ENCODE data around the gene ITGA3. TPM values are rescaled to one million over a fixed set of nuclear protein-coding genes. Genes with fewer than 3 reads are reported as not detected.

Gene ITGA3
- total RNA-seq, 1 donor from 2014 or later = 6.5 TPM

- intact Hi-C loops (cut with micrococcal nuclease) = no loop called here
Measured at GRCh38 chr17:50066995-50067394, 11.1 kb downstream of the ITGA3 start.

DNA sequence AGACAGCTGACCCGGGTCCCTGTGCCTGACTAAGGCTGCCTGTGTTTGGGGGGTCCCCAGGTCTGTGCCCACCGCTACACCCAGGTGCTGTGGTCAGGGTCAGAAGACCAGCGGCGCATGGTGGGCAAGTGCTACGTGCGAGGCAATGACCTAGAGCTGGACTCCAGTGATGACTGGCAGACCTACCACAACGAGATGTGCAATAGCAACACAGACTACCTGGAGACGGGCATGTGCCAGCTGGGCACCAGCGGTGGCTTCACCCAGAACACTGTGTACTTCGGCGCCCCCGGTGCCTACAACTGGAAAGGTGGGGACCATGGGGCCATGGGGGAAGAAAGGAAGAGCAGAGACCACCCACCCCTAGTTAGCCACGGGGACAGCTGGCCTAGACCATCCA lies 12.1 kb downstream of the ITGA3 start:
- intact Hi-C loops (cut with micrococcal nuclease) = no loop called here

DNA sequence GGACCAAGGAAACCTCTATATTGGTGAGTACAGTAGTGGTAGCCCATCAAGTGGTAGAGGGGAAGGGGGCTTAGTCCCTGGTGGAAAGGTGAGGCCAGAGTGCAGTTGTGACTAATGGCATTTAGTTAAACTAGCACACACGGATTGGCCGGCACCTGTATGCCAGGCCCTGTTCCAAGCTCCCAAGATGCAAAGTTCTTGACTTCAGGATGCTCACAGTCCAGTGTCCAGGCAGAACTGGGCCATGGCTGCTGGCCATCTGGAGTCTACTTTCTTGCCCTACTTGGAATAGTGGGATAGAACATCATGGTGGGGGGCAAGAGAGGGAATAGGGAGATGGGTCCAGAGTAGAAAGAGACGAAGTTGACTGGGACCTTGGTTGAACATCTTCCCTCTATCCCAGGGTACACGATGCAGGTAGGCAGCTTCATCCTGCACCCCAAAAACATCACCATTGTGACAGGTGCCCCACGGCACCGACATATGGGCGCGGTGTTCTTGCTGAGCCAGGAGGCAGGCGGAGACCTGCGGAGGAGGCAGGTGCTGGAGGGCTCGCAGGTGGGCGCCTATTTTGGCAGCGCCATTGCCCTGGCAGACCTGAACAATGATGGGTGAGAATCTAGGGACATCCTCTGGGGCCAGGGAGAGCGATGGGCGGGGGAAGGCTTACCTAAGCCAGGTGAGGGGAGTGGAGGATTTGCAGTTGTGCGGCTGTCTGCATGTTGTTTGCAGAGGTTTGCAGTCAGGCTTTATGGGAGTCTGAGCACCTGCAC lies 15.2 kb downstream of the ITGA3 start:
- intact Hi-C loops (cut with micrococcal nuclease) = no loop called here

DNA sequence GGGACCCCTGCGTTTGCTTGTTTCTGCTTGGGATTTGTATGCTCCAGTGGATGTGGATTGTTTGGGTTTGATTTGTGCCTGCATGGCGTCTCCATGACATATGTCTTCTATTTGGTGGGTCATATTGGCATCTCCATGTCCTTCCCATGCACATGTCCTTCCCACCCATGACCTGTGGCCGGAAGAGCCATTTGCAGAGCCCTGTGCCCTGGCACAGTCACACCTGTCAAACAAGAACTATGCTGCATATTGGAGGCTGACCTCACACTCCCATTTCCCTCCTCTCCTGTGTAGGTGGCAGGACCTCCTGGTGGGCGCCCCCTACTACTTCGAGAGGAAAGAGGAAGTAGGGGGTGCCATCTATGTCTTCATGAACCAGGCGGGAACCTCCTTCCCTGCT lies 15.8 kb downstream of the ITGA3 start:
- intact Hi-C loops (cut with micrococcal nuclease) = no loop called here

- intact Hi-C loops (cut with micrococcal nuclease) = no loop called here
Measured at GRCh38 chr17:50072130-50072529, 16.2 kb downstream of the ITGA3 start.

GRCh38 chr17:50072925-50073324 lies 17.0 kb downstream of the ITGA3 start:
- intact Hi-C loops (cut with micrococcal nuclease) = no loop called here

GRCh38 chr17:50074227-50074626 lies 18.3 kb downstream of the ITGA3 start:
- intact Hi-C loops (cut with micrococcal nuclease) = no loop called here

GRCh38 chr17:50075446-50076032 lies 19.6 kb downstream of the ITGA3 start:
- intact Hi-C loops (cut with micrococcal nuclease) = no loop called here

DNA sequence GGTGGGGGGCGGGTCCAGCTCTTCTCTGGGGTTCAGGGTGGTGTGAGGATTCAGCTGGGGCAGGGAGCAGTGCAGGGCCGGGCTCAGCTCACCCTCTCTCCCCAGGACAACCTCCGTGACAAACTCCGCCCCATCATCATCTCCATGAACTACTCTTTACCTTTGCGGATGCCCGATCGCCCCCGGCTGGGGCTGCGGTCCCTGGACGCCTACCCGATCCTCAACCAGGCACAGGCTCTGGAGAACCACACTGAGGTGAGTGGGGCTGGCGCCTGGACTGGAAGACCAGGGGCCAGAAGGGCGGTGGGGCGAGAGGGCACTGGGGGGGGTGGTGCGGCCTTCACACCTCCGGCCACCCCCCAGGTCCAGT lies 20.3 kb downstream of the ITGA3 start:
- intact Hi-C loops (cut with micrococcal nuclease) = no loop called here

DNA sequence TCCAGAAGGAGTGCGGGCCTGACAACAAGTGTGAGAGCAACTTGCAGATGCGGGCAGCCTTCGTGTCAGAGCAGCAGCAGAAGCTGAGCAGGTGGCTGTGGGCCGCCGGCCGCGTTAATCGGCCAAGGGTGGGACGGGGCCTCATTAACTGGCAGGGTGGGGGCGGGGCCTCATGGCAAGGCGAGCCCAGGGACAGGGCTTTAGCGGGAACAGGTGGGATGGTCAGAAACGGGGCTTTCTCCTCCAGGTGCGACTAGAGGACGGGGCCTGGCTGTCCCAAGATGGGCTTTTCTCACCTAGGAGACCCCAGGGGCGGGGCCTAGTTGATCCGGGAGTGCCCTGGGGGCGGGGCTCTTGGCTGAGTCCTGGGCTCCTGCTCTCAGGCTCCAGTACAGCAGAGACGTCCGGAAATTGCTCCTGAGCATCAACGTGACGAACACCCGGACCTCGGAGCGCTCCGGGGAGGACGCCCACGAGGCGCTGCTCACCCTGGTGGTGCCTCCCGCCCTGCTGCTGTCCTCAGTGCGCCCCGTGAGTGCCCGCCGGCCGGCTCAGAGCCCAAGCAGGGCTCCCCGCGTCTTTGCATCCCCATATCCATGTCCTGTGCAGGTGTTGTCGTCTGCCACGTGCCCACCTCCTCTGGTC lies 20.8 kb downstream of the ITGA3 start:
- intact Hi-C loops (cut with micrococcal nuclease) = no loop called here

- intact Hi-C loops (cut with micrococcal nuclease) = no loop called here
Measured at GRCh38 chr17:50078430-50078829, 22.5 kb downstream of the ITGA3 start.

- intact Hi-C loops (cut with micrococcal nuclease) = no loop called here
Measured at GRCh38 chr17:50079334-50080095, 23.6 kb downstream of the ITGA3 start.

DNA sequence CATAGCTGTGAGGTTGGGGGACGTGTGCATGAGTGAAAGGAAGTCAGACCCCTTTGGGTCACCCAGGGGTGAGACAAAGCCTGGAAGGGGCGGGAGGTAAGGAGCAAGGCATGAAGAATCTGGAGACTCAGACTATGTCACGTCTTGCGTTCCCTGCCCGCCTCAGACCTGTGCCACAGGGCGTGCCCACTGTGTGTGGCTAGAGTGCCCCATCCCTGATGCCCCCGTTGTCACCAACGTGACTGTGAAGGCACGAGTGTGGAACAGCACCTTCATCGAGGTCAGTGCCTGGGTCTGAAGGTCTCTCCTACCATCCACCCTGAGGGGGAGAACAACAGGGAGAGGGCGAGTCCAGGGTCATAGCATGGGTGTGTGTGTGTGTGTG lies 24.2 kb downstream of the ITGA3 start:
- intact Hi-C loops (cut with micrococcal nuclease) = no loop called here

DNA sequence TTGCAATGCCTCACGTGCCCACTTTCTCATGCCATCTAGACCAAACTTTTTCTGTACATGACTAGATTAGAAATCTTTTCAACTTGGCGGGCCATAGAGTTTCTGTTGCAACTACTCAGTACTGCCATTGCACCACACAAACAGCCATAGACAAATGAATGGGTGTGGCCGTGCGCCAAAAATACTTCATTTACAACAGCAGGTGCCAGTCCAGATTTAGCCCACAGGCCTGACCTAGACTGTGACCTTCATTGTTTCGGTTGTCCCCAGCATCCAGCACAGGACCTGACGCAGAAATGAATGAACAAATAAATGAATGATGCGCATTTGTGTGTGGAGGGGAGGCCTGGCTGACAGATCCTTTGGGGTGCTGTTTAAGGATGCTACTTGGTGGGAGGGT lies 24.9 kb downstream of the ITGA3 start:
- intact Hi-C loops (cut with micrococcal nuclease) = no loop called here

GRCh38 chr17:50081757-50082156 lies 25.8 kb downstream of the ITGA3 start:
- intact Hi-C loops (cut with micrococcal nuclease) = no loop called here

DNA sequence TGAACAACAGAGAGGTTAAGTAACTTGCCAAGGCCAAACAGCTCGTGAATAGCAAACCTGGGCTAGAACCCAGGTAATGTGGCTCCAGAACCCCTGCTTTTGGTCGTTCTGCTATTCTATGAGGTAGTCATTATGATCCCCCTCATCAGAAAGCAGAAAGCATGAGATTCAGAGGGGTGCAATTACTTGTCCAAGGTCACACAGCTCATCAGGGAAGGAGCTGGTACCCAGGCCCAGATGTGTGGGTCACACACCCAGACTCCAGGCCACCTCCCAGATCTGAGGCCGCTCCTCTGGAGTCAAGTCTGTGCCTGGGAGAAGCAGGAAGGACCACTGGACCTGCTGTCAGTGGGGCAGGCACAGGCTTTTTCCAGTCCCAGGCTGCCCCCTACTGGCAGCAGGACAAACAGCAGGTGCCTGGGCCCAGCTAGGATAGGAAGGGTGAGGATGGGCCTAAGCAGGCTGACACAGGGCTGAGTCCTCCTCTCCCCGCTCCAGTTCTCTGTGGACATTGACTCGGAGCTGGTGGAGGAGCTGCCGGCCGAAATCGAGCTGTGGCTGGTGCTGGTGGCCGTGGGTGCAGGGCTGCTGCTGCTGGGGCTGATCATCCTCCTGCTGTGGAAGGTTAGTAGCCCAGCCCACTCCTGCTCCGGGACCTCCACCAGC lies 31.5 kb downstream of the ITGA3 start:
- intact Hi-C loops (cut with micrococcal nuclease) = loop anchor here (1.0 kb wide), 1 partner anchor 61 kb away; no protein-coding TSS in a partner anchor

GRCh38 chr17:50087912-50088405 lies 32.0 kb downstream of the ITGA3 start:
- intact Hi-C loops (cut with micrococcal nuclease) = loop anchor here (1.0 kb wide), 1 partner anchor 62 kb away; no protein-coding TSS in a partner anchor

DNA sequence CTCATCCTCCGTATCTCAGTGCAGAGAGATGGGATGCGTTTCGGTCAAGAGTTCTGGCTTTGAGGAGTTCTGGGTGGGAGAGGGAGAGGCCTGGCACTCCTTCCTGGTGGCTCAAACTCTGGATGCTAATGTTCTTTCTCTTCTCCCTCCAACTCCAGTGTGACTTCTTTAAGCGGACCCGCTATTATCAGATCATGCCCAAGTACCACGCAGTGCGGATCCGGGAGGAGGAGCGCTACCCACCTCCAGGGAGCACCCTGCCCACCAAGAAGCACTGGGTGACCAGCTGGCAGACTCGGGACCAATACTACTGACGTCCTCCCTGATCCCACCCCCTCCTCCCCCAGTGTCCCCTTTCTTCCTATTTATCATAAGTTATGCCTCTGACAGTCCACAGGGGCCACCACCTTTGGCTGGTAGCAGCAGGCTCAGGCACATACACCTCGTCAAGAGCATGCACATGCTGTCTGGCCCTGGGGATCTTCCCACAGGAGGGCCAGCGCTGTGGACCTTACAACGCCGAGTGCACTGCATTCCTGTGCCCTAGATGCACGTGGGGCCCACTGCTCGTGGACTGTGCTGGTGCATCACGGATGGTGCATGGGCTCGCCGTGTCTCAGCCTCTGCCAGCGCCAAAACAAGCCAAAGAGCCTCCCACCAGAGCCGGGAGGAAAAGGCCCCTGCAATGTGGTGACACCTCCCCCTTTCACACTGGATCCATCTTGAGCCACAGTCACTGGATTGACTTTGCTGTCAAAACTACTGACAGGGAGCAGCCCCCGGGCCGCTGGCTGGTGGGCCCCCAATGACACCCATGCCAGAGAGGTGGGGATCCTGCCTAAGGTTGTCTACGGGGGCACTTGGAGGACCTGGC lies 33.3 kb downstream of the ITGA3 start:
- intact Hi-C loops (cut with micrococcal nuclease) = no loop called here

DNA sequence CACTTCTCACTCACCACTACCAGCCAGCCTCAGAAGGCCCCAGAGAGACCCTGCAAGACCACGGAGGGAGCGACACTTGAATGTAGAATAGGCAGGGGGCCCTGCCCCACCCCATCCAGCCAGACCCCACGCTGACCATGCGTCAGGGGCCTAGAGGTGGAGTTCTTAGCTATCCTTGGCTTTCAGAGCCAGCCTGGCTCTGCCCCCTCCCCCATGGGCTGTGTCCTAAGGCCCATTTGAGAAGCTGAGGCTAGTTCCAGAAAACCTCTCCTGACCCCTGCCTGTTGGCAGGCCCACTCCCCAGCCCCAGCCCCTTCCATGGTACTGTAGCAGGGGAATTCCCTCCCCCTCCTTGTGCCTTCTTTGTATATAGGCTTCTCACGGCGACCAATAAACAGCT lies 34.2 kb downstream of the ITGA3 start:
- intact Hi-C loops (cut with micrococcal nuclease) = no loop called here
